MCF 10A (cell line): ENCODE measurements around the gene CAMTA1. TPM values are rescaled to one million over a fixed set of nuclear protein-coding genes. Genes with fewer than 3 reads are reported as not detected.

Source experiments
- BruUV-seq: library from RNA; stranded (reverse); fragments of 400-500 nt; replicated peaks from 2 replicates; lab custom pipeline; 2021; lab: Mats Ljungman, UMichigan
- CTCF ChIA-PET: fragments of 300-600 bp; sonication (Branson Sonifier 250); formaldehyde crosslinking; extraction: SDS; loops from one replicate; lab custom pipeline; 2021; ENCODE audit warnings: antibody characterized with exemption, inconsistent platforms; lab: Yijun Ruan, JAX
- POLR2A ChIA-PET: fragments of 300-600, 350-650 bp; sonication (Branson Sonifier 250); formaldehyde crosslinking; extraction: SDS; loops from one replicate; lab custom pipeline; 2020; ENCODE audit warnings: antibody characterized with exemption, inconsistent platforms; lab: Yijun Ruan, JAX
- DNase-seq: peaks from one replicate; pipeline ENCODE4 v3.0.0-alpha.2; 2018; ENCODE audit not compliant: unreplicated experiment
- H3K27ac Mint-ChIP-seq: one replicate; pipeline ENCODE4 v1.8.0; 2022; ENCODE audit warnings: mild to moderate bottlenecking, low read depth, mixed read lengths; ENCODE audit not compliant: unreplicated experiment
- H3K27me3 Mint-ChIP-seq: one replicate; pipeline ENCODE4 v1.8.0; 2022; ENCODE audit warnings: mixed read lengths; ENCODE audit not compliant: insufficient read depth, unreplicated experiment
- H3K36me3 Mint-ChIP-seq: one replicate; pipeline ENCODE4 v1.8.0; 2022; ENCODE audit warnings: mild to moderate bottlenecking, moderate library complexity, mixed read lengths; ENCODE audit not compliant: insufficient read depth, unreplicated experiment
- H3K4me1 Mint-ChIP-seq: one replicate; pipeline ENCODE4 v1.8.0; 2022; ENCODE audit warnings: mixed read lengths; ENCODE audit not compliant: insufficient read depth, unreplicated experiment
- H3K4me3 Mint-ChIP-seq: one replicate; pipeline ENCODE4 v1.8.0; 2022; ENCODE audit warnings: mild to moderate bottlenecking, moderate library complexity, mixed read lengths; ENCODE audit not compliant: unreplicated experiment
- H3K9me3 Mint-ChIP-seq: one replicate; pipeline ENCODE4 v1.8.0; 2022; ENCODE audit warnings: mixed read lengths; ENCODE audit not compliant: unreplicated experiment
- CTCF ChIP-seq: fragments of 200-600 bp; IDR thresholded peaks from one replicate; pipeline ENCODE4 v1.8.0; 2022; ENCODE audit warnings: antibody characterized with exemption, mild to moderate bottlenecking; ENCODE audit not compliant: unreplicated experiment
- intact Hi-C: fragments of 100-400 bp; cut with micrococcal nuclease; formaldehyde crosslinking; loops from 2 replicates; pipeline ENCODE4 v1.14.1; 2022
- total RNA-seq: library from RNA; stranded (reverse); gene quantifications from 2 replicates; pipeline ENCODE4 v1.2.3, GENCODE V29; 2022

Gene CAMTA1
- total RNA-seq, 1 experiment from 2014 or later: 74.1 TPM

GRCh38 chr1:7177021-7177420 is 391.8 kb downstream of the CAMTA1 start:
- Mint-ChIP-seq H3K36me3 (no peaks in the 10 kb centered on the region), H3K4me3 (no peak overlapping the region), H3K27ac (no peak overlapping the region), H3K27me3 (peaks cover 36% of the 10 kb centered on the region), H3K4me1 (no peaks in the 10 kb centered on the region), H3K9me3 (peaks cover 12% of the 10 kb centered on the region)
- DNase-seq: no peak
- BruUV-seq: no TSS peak
- CTCF ChIA-PET: no interaction called here
- no peak for TF ChIP-seq CTCF
- intact Hi-C loops: no loop called here
- POLR2A ChIA-PET: no interaction called here

- TF ChIP-seq CTCF: no peak
Observed at GRCh38 chr1:7177438-7178146, 392.3 kb downstream of the CAMTA1 start.

GRCh38 chr1:7178336-7178735 is 393.1 kb downstream of the CAMTA1 start:
- Mint-ChIP-seq H3K9me3 (peaks cover 12% of the 10 kb centered on the region), H3K4me3 (no peak overlapping the region), H3K4me1 (no peaks in the 10 kb centered on the region), H3K27me3 (peaks cover 28% of the 10 kb centered on the region), H3K27ac (no peak overlapping the region), H3K36me3 (no peaks in the 10 kb centered on the region)
- intact Hi-C loops: no loop called here
- no peak for TF ChIP-seq CTCF
- POLR2A ChIA-PET: no interaction called here
- BruUV-seq: no TSS peak
- DNase-seq: no peak
- CTCF ChIA-PET: no interaction called here

More at GRCh38 chr1:7177438-7178146, 392.3 kb downstream of the CAMTA1 start:
- no TSS peak for BruUV-seq
- intact Hi-C loops: no loop called here
- Mint-ChIP-seq H3K27ac (no peak overlapping the region), H3K27me3 (peaks cover 31% of the 10 kb centered on the region), H3K4me3 (no peak overlapping the region), H3K36me3 (no peaks in the 10 kb centered on the region), H3K9me3 (peaks cover 12% of the 10 kb centered on the region), H3K4me1 (no peaks in the 10 kb centered on the region)
- no peak for DNase-seq
- CTCF ChIA-PET: no interaction called here
- POLR2A ChIA-PET: no interaction called here

- no TSS peak for BruUV-seq
- ChIA-PET POLR2A (no interaction called here), CTCF (no interaction called here)
- no peak overlapping the region for H3K27ac Mint-ChIP-seq
- intact Hi-C loops: no loop called here
- H3K36me3 Mint-ChIP-seq: no peaks in the 10 kb centered on the region
- peaks cover 32% of the 10 kb centered on the region for H3K27me3 Mint-ChIP-seq
- H3K4me3 Mint-ChIP-seq: no peak overlapping the region
- no peak for TF ChIP-seq CTCF
- no peaks in the 10 kb centered on the region for H3K4me1 Mint-ChIP-seq
- no peak for DNase-seq
- peaks cover 12% of the 10 kb centered on the region for H3K9me3 Mint-ChIP-seq
Observed at GRCh38 chr1:7178741-7179140, 393.5 kb downstream of the CAMTA1 start.
